T follicular helper cell (primary cell): ENCODE data around the gene DKK2.
"Not testable (repeated sequence)": the region's sequence is repeated elsewhere in the genome, so short reads cannot be mapped to it uniquely, and the experiment has no call there.

ENCODE experiments used
- DNase-seq: peaks from one replicate; pipeline ENCODE4 v3.0.0-alpha.2; 2020; ENCODE audit warnings: low read depth

DKK2 gene

GRCh38 chr4:106909486-106910188 lies 126.5 kb downstream of the DKK2 start:
- DNase-seq = no peak

GRCh38 chr4:106908049-106908448 lies 128.1 kb downstream of the DKK2 start:
- not testable (repeated sequence) for DNase-seq

DNA sequence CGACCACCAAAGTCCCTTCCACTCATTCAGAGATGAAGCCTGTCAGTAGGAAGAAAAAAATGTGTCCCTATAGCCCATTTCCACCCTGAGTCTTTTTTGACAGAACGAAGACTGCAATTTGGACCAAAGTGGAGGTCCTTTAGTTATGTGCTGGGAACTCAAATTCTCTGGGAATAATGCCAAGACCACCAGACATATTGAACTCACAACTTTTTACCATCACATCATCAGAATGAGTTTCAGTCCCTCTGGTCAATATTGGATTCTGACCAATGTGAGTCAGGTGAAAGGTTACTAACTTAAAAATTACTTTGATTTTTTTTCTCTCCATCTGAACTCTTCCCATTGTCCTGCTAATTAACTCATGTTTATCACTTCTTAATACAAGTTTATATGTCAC lies 128.9 kb downstream of the DKK2 start:
- no peak for DNase-seq

DNA sequence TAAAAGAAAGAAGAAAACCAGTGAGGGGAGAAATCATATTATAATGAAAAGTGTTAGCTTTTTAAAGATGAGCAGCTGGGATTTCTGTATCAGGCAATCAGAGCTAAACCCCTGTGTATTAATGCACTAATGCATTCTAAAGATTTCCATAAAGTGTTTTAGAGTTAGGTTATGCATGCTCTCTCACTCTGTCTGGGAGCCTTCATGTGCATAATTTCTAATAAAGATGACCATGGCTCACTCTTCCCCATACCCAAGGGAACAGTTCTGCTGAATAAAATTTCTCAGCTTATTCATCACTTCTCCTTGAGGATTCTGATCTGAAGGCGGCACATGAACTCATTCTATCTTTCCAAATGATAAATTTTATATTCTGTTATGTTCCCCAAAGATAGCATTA lies 129.4 kb downstream of the DKK2 start:
- no peak for DNase-seq

- DNase-seq = no peak
These were observed 137.4 kb downstream of the DKK2 start for GRCh38 chr4:106898621-106899230.

DNA sequence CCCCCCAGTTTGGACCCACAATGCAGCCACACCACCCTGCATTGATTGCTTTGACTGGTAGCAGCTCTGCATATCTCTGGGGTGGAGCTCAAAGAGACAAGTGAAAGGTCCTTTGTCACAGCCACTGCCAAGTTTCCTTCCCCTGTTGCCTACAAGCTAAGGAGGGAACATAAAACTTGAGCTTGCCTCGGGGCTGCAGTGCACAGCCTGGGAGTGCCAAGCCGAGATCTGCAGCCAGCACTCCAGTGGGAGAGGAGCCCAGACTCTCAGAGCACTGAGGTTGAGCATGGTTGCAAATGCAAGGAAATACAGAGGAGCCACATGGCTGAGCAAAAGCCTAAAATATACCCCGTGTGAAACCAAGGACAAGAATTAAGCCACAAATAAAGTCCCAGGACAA lies 142.2 kb downstream of the DKK2 start:
- DNase-seq = no peak

GRCh38 chr4:106893395-106893881 lies 142.7 kb downstream of the DKK2 start:
- no peak for DNase-seq

GRCh38 chr4:106892786-106893185 lies 143.3 kb downstream of the DKK2 start:
- no peak for DNase-seq

GRCh38 chr4:106875340-106875739 lies 160.8 kb downstream of the DKK2 start:
- DNase-seq = no peak
